ENCODE measurements around the gene PDCL2.
"Not testable (repeated sequence)": the region's sequence is repeated elsewhere in the genome, so short reads cannot be mapped to it uniquely, and the experiment has no call there.

Gene PDCL2

GRCh38 chr4:55582773-55583172 is 9.3 kb downstream of the PDCL2 start:
- DNase-seq, result not testable (repeated sequence)

GRCh38 chr4:55578341-55579010 is 13.6 kb downstream of the PDCL2 start:
- no peak for DNase-seq

DNA sequence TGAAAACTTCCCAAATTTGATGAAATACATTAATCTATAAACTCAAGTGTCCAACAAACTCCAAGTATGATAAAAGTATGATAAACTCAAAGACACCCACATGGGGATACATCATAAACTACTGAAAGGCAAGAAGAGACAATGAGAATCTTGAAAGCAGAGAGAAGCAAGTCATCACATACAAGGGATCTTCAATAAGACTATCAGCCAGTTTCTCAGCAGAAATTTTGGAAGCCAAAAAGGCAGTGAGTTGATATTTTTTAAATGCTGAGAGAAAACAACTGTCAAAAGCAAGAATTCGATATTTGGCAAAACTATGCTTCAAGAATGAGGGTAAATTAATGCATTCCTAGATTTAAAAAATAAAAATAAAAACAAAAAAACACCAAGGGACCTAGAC is 16.5 kb downstream of the PDCL2 start:
- DNase-seq, result no peak

GRCh38 chr4:55574252-55574651 is 17.8 kb downstream of the PDCL2 start:
- no peak for DNase-seq

- DNase-seq, result no peak
Observed at GRCh38 chr4:55571806-55572205, 20.2 kb downstream of the PDCL2 start.

DNA sequence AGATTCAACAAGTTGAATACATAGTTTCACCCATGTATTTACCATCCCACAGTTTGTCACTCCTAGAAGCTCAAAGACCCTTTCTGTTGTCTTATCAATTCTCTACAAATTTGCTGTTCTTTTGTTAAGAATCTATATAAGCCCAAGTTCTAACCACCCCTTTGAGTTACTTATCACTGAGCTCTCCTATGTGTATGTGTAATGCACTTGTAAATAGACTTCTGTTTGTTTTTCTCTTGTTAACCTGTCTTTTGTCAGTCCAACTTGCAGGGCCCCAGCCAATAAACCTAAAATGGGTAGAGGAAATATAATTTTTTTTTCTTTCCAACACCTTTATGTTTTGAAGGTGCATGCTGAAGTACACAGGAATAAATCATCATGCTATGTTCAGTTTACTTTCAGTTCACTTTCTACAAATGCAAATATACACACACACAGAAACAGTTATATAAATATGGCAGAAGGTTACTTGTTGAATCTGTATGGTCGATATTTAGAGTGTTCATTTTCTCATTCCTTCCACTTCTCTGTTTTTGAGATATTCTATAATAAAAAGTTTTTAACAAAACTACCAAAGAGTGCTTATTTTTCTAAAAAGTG is 23.0 kb downstream of the PDCL2 start:
- DNase-seq, result no peak

GRCh38 chr4:55561889-55562288 is 30.2 kb downstream of the PDCL2 start:
- DNase-seq, result no peak

DNA sequence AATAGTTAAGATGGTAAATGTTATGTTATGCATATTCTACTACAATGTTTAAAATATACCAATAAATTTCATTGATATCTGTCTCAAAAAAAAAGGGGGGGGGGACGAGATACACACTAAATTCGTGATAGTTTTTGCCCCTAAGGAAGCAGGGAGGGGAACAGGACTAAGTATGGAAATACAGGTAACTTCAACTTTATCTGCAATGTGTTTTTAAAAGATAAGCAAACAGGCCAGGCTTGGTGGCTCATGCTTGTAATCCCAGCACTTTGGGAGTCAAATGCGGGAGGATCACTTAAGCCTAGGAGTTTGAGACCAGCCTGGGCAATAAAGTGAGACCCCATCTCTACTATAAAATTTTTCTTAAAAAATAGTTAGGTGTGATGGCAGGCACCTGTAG is 31.9 kb downstream of the PDCL2 start:
- no peak for DNase-seq

DNA sequence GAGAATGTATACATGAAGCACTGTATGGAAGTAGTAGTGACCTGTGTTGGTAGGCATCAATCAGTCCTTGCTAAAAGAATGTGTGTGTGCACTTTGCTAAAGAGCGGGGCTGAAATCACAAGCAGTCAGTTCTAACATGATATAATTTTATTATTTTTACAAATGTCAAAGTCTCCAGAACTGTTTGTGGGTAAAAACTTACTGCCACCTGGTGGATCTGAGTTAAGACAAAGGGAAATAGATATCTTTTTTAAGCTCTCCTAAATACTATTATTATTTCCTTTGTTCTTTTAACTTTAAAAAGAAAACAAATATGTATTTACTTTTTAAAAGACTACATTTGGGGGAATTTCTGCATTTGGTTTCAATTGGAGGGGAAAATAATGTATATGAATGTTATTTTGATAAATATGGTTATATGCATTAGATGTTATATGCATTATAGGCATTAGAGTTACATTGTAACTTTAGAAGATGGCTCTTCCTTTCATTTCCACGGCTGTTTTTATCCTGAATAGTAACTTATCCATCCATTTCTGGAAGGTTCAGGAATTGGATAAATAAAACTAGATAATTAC is 37.5 kb downstream of the PDCL2 start:
- DNase-seq, result peak; percentile 13

- no peak for DNase-seq
Observed at GRCh38 chr4:55553441-55554201, 38.4 kb downstream of the PDCL2 start.

DNA sequence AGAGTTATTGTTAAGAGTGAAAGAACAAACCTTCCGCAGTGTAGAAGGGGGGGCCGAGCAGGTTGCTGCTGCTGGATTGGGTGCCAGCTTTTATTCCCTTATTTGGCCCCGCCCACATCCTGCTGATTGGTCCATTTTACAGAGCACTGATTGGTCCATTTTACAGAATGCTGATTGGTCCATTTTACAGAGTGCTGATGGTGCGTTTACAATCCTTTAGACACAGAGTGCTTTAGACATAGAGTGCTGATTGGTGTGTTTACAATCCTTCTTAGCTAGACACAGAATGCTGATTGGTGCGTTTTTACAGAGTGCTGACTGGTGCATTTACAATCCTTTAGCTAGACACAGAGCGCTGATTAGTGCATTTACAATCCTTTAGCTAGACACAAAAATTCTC is 40.1 kb downstream of the PDCL2 start:
- DNase-seq, result not testable (repeated sequence)

DNA sequence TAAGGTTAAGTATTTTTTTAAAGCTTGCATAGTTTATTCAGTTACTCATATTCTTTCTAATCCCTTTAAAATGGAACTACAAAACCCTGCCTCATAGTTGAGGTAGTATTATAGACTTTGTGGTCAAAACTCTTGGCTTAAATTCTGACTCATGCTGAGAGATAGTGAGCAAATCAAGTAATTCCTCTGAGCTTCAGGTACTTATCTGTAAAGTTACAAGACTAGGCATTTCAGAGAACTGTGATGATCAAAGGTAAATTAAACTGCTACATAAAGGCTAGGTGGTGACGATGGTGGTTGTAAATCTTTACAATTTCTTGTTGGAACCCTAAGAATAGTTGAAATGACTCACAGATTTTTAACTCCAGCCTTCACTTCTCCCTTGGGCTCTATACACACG is 42.2 kb downstream of the PDCL2 start:
- DNase-seq, result no peak

DNA sequence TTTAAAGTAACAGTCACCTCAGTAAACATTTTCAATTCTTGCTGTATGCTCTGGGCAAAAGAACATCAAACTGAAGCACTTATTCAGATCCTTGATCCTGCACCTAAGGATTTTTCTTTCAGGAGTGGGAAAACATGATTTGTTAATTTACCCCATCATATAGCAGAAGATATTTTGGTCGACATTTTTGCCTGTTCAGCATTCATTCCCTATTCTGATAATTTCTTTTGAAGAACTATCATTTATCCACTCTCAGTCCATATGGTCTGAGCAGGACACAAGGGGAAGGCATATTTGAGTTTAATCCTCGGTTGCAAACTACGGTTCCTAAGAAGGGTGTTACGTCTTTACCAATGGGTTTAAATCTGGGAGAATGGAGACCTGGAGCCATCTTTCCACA is 44.1 kb downstream of the PDCL2 start:
- no peak for DNase-seq

- peak; percentile 41 for DNase-seq
Observed at GRCh38 chr4:55547466-55547770, 44.6 kb downstream of the PDCL2 start.

DNA sequence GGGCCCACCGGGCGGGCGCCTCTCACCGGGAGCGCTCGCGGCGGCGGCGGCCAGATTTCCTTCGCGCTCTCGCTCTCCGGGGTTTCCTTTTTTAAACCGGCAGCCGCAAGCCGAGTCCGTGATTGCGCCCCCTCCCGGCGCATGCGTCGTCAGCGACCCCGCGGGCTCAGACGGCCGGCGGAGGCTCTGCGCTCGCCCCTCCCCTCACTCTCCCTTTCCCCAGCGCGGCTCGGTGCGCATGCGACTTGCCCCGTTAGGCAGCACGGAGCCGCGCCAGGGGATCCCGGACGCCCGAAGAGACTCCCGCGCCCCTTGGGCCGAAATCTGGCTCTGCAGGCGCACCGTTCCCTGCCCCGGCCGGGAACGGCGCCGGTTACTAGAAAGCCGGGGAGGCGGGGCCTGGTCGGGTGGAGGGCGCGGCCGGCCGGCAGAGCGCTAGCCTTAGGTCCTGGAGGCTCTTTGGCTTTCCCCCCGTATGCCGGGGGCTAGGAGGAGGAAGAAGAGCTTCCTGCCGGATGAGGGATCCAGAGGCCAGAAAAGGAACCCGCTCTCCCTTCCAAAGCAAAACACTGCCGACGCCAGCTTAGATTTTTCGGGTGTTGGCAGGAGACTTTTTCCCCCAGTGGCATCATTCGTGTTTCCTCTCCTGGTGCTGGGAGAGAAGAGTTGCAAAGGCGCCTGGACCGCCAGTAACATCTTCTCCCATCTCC is 45.1 kb downstream of the PDCL2 start, which contains the start of gene CLOCK:
CLOCK (minus strand) TSS at position 154 of the 710 bp plus-strand sequence. CDS start 64,124 bp downstream, outside the sequence.
- DNase-seq, result peak; percentile 61

- no peak for DNase-seq
Observed at GRCh38 chr4:55546506-55546755, 45.6 kb downstream of the PDCL2 start.

DNA sequence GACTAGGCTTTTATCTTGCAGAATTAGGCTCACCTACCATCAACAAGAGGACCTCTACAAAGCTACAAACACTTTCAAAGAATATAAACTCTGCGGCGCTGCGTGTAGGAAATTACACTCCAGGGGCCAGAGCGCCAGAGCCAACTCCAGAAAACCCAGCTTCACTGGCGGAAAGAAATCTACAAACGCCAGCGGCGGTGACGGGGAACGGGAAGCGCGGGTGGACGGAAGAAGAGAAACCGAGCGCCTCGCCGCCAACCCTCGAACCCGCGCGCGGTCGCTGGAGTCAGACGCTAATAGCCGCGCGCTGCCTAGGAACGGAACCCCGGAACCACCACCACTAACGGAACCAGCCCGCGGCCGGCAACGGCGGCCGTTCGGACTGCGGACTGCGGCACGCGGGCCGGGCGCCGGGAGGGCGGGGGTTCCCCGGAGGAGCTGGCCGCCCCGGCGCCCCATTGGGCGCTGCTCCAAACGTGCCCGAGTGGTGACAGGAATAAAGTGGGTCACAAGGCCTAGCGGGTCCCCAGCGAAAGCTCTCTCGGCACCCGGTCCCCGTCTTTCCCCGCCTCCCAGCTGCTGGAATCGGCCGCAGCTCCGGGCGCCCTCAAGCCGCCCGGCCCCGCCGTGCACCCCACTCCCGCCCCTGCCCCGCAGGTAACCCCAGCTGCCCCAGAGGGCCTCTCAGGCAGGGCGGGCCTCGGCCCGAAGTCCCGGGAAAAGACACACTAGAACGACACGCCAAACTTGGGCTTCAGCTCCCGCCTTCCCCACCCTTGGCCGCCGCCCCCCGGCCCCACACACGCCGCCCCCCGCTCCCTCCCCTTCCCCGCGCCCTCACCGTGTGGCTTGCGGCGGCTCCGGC is 46.2 kb downstream of the PDCL2 start:
- peak; percentile 55 for DNase-seq

DNA sequence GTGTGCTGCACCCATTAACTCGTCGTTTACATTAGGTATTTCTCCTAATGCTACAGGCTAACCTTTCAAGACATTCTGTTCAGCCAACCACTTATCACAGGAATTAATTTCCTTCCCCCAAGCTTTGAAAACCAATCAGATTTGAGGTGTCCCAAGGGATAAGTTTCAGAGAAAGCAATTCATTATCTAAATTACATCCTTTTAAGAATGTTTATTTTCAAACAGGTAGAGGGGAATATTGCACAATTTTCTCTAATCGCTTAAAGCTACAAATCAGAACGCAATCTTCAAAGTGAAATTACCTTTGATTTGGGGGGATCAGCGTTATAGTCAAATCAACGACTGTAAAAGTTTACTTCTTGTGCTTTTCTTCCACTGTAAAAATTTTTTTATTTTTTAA is 46.9 kb downstream of the PDCL2 start:
- DNase-seq, result peak; percentile 23

DNA sequence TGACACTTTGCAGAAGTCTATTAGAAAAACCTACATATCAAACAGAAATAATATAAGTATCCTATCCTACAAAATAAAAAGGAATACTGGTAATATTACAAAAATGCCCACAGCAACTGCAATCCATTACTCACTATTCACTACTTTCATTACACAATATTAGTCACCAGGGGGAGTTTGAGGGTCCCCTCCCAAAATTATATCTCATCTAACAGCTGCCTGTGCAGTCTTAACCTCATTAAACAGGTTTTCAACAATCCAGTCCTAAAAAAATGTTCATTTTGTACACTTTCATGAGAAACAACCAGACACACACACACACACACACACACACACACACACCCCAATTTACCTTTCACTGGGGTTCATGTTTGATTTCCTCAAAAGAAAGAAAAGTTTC is 48.2 kb downstream of the PDCL2 start:
- DNase-seq, result no peak

GRCh38 chr4:55540271-55540670 is 51.8 kb downstream of the PDCL2 start:
- no peak for DNase-seq

GRCh38 chr4:55539658-55540057 is 52.4 kb downstream of the PDCL2 start:
- no peak for DNase-seq

DNA sequence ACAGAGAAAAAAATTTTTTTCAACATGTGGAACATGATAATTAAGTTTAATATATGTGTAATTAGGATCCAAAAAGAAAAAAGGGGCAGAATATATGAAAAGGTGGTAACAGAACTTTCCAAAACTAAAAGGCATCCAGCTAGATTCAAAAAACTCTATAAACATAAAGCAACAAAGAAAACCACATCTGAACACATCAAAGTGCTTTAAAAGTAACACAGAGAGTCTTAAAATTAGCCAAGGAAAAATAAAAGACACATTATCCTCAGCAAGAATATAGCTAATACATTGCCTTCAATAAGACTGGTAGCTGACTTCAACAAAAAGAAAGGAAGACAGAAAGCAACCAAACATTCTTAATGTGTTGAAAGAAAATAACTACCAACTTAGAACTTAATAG is 53.5 kb downstream of the PDCL2 start:
- no peak for DNase-seq

DNA sequence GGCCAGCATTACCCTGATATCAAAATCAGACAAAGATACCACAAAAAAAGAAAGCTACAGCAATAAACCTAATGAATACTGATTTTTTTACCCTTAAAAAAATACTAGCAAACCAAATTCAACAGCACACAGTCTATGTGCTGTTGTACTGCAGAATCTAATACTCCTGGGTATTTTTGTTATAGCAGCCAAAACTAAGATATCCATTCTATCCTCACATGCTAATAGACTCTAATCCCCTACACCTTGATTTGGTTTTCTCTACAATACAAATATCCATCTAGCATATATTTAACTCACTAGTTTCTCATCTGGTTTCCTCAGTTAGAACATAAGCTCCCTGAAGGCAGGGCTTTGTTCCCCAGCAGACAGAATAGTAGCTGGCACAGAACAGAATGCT is 57.7 kb downstream of the PDCL2 start:
- DNase-seq, result no peak
